ENCODE data around the gene ABR.

- TF ChIP-seq CTCF (IDR thresholded peaks at IDR 0.05; ENCODE audit: insufficient read depth, low read length) (no peak), POLR2AphosphoS5 (IDR thresholded peaks at IDR 0.05; ENCODE audit: low read depth) (no peak), GABPA (IDR thresholded peaks at IDR 0.05; ENCODE audit: low read depth) (no peak), REST (IDR thresholded peaks at IDR 0.05; ENCODE audit: insufficient replicate concordance, low read depth) (no peak), SPI1 (IDR thresholded peaks at IDR 0.05; ENCODE audit: borderline replicate concordance, low read depth) (no peak)
Measured at GRCh38 chr17:1182811-1183170, 3.0 kb upstream of the ABR start.

All from HL-60 (cell line).